Measurements from ENCODE around the gene AGAP1. TPM values are rescaled to one million over a fixed set of nuclear protein-coding genes. Genes with fewer than 3 reads are reported as not detected.

AGAP1 gene
- total RNA-seq, 2 experiments from 2014 or later: 2.4 to 4.5 TPM

GRCh38 chr2:235534678-235535422, 41.0 kb downstream of the AGAP1 start:
- no peak for ATAC-seq (ENCODE audit: low read depth)
- Mint-ChIP-seq H3K4me3 (no peak overlapping the region), H3K4me1 (no peaks in the 10 kb centered on the region), H3K27me3 (no peaks in the 10 kb centered on the region), H3K27ac (no peak overlapping the region), H3K9me3 (no peaks in the 10 kb centered on the region), H3K36me3 (no peaks in the 10 kb centered on the region)
- no peak for DNase-seq
- POLR2A ChIA-PET: no interaction called here

- Mint-ChIP-seq H3K4me3 (no peak overlapping the region), H3K36me3 (no peaks in the 10 kb centered on the region), H3K9me3 (no peaks in the 10 kb centered on the region), H3K27me3 (no peaks in the 10 kb centered on the region), H3K27ac (no peak overlapping the region), H3K4me1 (no peaks in the 10 kb centered on the region)
- POLR2A ChIA-PET: no interaction called here
- DNase-seq (no peak), ATAC-seq (ENCODE audit: low read depth) (no peak)
Observed at GRCh38 chr2:235535423-235536130, 41.7 kb downstream of the AGAP1 start.

GRCh38 chr2:235536711-235537110, 42.9 kb downstream of the AGAP1 start:
- ATAC-seq (ENCODE audit: low read depth) (no peak), DNase-seq (no peak)
- Mint-ChIP-seq H3K27ac (no peak overlapping the region), H3K27me3 (no peaks in the 10 kb centered on the region), H3K36me3 (no peaks in the 10 kb centered on the region), H3K4me1 (no peaks in the 10 kb centered on the region), H3K4me3 (no peak overlapping the region), H3K9me3 (no peaks in the 10 kb centered on the region)
- POLR2A ChIA-PET: no interaction called here

- POLR2A ChIA-PET: no interaction called here
- no peaks in the 10 kb centered on the region for H3K27me3 Mint-ChIP-seq
- ATAC-seq (ENCODE audit: low read depth): no peak
- no peak overlapping the region for H3K27ac Mint-ChIP-seq
- H3K9me3 Mint-ChIP-seq: no peaks in the 10 kb centered on the region
- DNase-seq: no peak
- no peak overlapping the region for H3K4me3 Mint-ChIP-seq
- no peaks in the 10 kb centered on the region for H3K36me3 Mint-ChIP-seq
- H3K4me1 Mint-ChIP-seq: no peaks in the 10 kb centered on the region
Observed at GRCh38 chr2:235537186-235537585, 43.3 kb downstream of the AGAP1 start.

- DNase-seq: no peak
- no peak for ATAC-seq (ENCODE audit: low read depth)
- H3K27ac Mint-ChIP-seq: no peak overlapping the region
- POLR2A ChIA-PET: no interaction called here
- no peaks in the 10 kb centered on the region for H3K27me3 Mint-ChIP-seq
- no peaks in the 10 kb centered on the region for H3K9me3 Mint-ChIP-seq
- H3K4me3 Mint-ChIP-seq: no peak overlapping the region
- H3K4me1 Mint-ChIP-seq: no peaks in the 10 kb centered on the region
- H3K36me3 Mint-ChIP-seq: no peaks in the 10 kb centered on the region
Observed at GRCh38 chr2:235537587-235537986, 43.7 kb downstream of the AGAP1 start.

DNA sequence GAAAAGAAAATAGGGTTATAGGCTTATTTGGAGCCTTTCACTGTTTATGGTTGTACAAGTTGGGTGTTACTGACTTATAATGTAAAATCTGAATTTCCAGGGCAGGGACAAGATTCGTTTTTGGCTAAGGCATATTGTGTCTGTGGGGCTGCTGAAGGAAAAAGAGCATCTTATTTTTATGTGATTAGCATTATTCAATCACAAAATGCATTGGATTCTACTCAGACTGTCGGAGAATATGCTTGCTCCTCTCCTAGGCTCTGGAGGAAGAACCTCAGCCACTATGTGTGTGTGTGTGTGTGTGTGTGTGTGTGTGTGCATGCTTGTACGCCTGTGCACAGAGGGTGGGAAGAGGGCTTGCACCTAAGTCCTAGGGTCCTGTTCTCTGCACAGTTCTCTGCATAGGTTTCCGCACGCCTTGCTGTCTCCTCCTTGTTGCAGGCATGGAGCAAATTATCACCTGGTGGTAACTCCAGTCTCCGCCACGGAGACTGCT, 44.3 kb downstream of the AGAP1 start:
- H3K27me3 Mint-ChIP-seq: no peaks in the 10 kb centered on the region
- POLR2A ChIA-PET: no interaction called here
- DNase-seq (no peak), ATAC-seq (ENCODE audit: low read depth) (no peak)
- H3K4me1 Mint-ChIP-seq: no peaks in the 10 kb centered on the region
- H3K27ac Mint-ChIP-seq: no peak overlapping the region
- no peak overlapping the region for H3K4me3 Mint-ChIP-seq
- no peaks in the 10 kb centered on the region for H3K9me3 Mint-ChIP-seq
- no peaks in the 10 kb centered on the region for H3K36me3 Mint-ChIP-seq

DNA sequence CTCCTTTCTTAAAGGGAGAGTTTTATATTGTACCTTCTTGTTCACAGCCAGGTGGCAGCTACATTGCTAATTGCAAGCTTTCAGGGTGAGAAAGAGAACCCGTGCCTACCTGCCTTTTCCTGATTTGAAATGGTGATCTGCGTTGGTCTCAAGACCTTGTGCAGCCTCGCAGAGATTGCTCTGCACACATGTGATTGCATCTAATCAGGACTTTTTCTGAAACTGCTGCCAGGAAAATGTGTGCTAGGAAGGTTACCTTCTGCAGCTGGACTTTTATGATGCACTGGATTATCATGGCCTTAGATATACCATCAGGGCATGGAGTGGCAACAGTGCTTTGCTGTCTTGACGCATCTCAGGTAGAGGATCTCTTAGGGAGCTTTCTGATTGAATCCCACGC, 45.1 kb downstream of the AGAP1 start:
- ATAC-seq (ENCODE audit: low read depth): no peak
- POLR2A ChIA-PET: no interaction called here
- H3K36me3 Mint-ChIP-seq: no peaks in the 10 kb centered on the region
- H3K4me1 Mint-ChIP-seq: no peaks in the 10 kb centered on the region
- no peaks in the 10 kb centered on the region for H3K9me3 Mint-ChIP-seq
- no peak overlapping the region for H3K4me3 Mint-ChIP-seq
- H3K27me3 Mint-ChIP-seq: no peaks in the 10 kb centered on the region
- no peak for DNase-seq
- no peak overlapping the region for H3K27ac Mint-ChIP-seq

DNA sequence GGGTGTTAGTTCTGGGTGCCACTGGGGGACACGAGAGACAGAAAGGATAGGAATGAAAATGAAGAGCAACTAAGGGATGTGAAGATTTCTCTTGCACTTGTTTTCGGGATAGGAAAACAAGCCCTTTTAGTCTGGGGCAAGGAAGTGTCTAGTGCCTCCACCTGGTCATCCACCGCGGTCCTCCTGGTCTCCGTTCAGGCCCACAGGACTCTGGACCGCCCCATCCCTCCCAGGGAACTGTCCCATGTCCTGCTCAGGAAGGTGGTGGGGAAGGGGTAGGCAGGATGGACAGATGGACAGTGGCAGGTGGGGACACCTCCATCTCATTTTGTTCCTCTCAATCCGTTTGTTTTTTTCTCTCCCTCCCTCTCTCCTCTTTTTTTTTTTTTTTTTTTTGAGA, 45.9 kb downstream of the AGAP1 start:
- Mint-ChIP-seq H3K36me3 (no peaks in the 10 kb centered on the region), H3K4me1 (no peaks in the 10 kb centered on the region), H3K27me3 (no peaks in the 10 kb centered on the region), H3K4me3 (no peak overlapping the region), H3K9me3 (no peaks in the 10 kb centered on the region), H3K27ac (no peak overlapping the region)
- no peak for ATAC-seq (ENCODE audit: low read depth)
- DNase-seq: no peak
- POLR2A ChIA-PET: no interaction called here

- H3K27ac Mint-ChIP-seq: no peak overlapping the region
- no peak for DNase-seq
- no peaks in the 10 kb centered on the region for H3K27me3 Mint-ChIP-seq
- POLR2A ChIA-PET: no interaction called here
- H3K9me3 Mint-ChIP-seq: no peaks in the 10 kb centered on the region
- no peaks in the 10 kb centered on the region for H3K4me1 Mint-ChIP-seq
- H3K4me3 Mint-ChIP-seq: no peak overlapping the region
- H3K36me3 Mint-ChIP-seq: no peaks in the 10 kb centered on the region
- no peak for ATAC-seq (ENCODE audit: low read depth)
Observed at GRCh38 chr2:235541016-235541415, 47.2 kb downstream of the AGAP1 start.

DNA sequence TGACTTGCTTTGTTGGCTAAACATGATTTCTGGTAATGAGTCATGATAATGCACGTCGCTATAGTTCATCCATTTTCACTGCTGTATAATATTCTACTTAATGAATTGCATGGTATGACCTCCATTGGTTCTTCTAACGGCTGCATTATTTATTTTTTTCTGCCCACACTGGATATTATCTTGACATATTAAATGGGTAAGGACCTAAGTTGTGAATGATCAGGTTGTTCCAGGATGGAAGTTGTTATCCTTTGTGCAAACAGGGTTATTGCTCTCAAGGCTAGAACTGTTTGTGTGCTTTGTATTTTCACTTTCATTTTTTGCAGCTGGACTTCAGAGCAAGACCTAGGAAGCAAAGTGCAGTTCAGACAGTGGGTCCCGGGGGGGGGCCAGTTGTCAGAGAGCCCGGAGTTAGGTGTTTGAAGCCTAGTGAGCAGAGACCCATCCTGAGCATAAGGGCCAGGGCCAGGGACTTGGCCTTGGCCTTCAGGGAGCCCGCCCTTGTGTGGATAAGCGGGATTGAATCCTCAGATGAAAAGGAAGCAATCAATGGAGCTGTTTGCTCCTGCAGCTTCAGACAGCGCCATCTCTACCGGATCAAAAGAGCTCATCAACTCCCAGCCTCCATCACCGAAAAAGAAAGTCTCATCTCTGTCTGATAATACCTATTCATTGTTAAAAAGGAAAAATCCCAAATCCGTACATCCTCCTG, 48.2 kb downstream of the AGAP1 start:
- H3K4me1 Mint-ChIP-seq: no peaks in the 10 kb centered on the region
- H3K9me3 Mint-ChIP-seq: no peaks in the 10 kb centered on the region
- no peaks in the 10 kb centered on the region for H3K27me3 Mint-ChIP-seq
- no peak for ATAC-seq (ENCODE audit: low read depth)
- DNase-seq: no peak
- no peak overlapping the region for H3K4me3 Mint-ChIP-seq
- no peak overlapping the region for H3K27ac Mint-ChIP-seq
- no peaks in the 10 kb centered on the region for H3K36me3 Mint-ChIP-seq
- POLR2A ChIA-PET: no interaction called here

- DNase-seq: no peak
- H3K27ac Mint-ChIP-seq: no peak overlapping the region
- POLR2A ChIA-PET: no interaction called here
- no peak for ATAC-seq (ENCODE audit: low read depth)
- no peaks in the 10 kb centered on the region for H3K9me3 Mint-ChIP-seq
- H3K27me3 Mint-ChIP-seq: no peaks in the 10 kb centered on the region
- H3K4me1 Mint-ChIP-seq: no peaks in the 10 kb centered on the region
- no peaks in the 10 kb centered on the region for H3K36me3 Mint-ChIP-seq
- no peak overlapping the region for H3K4me3 Mint-ChIP-seq
Observed at GRCh38 chr2:235542733-235543127, 48.9 kb downstream of the AGAP1 start.

GRCh38 chr2:235543128-235543750, 49.4 kb downstream of the AGAP1 start:
- POLR2A ChIA-PET: no interaction called here
- H3K9me3 Mint-ChIP-seq: no peaks in the 10 kb centered on the region

DNA sequence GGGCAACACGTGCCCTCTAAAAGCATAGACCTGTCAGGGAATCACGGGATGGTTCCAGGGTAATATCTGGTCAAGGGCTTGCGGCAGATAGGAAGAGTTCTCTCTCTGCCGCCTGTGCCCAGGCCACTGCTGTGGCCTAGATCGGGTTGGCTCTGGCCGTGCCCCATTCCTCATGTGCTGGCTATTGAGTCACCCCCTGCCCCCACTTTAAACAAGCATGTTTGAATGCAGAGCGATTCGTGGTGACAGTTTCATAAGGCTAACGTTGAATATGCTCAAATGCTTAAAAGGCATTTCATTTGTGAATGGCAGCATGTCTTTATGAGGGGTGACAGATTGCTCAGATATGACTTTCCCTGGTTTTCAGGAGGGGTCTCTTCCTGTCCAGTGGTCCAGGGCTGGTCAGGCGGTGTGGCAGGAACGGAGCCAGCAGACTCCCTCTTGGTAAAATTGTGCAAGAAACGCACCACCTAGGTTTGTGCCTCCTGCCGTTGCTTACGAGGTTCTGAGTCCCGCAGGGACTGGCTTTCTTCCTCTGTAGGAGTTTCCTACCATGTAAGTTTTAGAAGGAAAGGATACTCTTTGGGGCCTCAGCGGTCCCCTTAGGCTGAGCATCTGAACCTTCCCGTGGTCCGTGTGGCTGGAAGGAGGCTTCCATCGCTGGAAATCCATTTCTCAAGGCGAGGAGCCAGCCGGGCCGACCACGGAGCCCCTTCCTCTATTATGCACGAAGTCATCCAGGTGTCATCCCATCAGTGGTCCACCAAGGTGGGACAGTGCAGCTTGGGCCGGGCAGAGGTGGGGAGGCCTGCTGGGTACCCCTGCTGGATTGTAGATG, 50.2 kb downstream of the AGAP1 start:
- H3K4me1 Mint-ChIP-seq: no peaks in the 10 kb centered on the region
- DNase-seq (no peak), ATAC-seq (ENCODE audit: low read depth) (no peak)
- H3K9me3 Mint-ChIP-seq: no peaks in the 10 kb centered on the region
- no peaks in the 10 kb centered on the region for H3K27me3 Mint-ChIP-seq
- POLR2A ChIA-PET: no interaction called here
- H3K4me3 Mint-ChIP-seq: no peak overlapping the region
- no peak overlapping the region for H3K27ac Mint-ChIP-seq
- H3K36me3 Mint-ChIP-seq: no peaks in the 10 kb centered on the region

More at GRCh38 chr2:235543128-235543750, 49.4 kb downstream of the AGAP1 start:
- Mint-ChIP-seq H3K27ac (no peak overlapping the region), H3K4me3 (no peak overlapping the region), H3K36me3 (no peaks in the 10 kb centered on the region), H3K4me1 (no peaks in the 10 kb centered on the region), H3K27me3 (no peaks in the 10 kb centered on the region)
- DNase-seq (no peak), ATAC-seq (ENCODE audit: low read depth) (no peak)
